COLO668 (cell line): ENCODE measurements around the gene S100A14.
A peak's percentile ranks its signal among the peaks of the same experiment; 100 is the strongest.

Experiments used
- DNase-seq: peaks from one replicate; lab custom pipeline; 2025; ENCODE audit not compliant: unreplicated experiment; lab: John Stamatoyannopoulos, UW

The S100A14 gene

DNA sequence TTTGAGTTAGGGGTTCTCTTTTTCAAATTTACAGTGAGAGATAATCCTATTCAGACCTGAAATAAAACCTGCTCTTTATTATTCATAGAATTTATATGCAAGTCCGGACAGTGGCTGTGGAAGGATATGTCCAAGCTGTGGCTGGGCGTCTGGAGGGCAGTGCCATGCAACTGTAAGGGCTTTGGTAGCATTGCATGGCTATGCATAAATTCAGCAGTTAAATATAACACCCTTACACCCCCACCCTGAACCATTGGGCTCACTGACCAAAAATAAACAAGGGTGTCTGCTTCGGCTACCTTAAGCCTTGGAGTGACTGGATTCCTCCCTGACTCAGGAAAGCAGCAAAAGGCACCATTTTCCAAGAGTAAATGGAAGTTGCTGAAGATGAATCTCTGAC lies 23.2 kb upstream of the S100A14 start:
- no peak for DNase-seq

DNA sequence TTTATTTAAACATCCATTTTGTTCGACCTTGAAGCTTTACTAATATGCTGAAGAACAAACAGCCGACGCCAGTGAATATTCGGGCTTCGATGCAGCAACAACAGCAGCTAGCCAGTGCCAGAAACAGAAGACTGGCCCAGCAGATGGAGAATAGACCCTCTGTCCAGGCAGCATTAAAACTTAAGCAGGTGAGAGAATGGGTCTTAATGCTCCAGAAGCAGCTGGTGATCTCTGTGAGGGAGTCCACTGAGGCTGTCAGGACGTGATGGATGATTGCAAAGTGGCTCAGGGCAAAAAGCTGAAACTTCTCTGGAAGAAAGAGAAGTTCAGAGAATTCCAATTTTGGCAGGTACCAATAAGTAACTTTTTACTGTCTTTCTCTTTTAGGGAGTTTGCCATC lies 22.1 kb upstream of the S100A14 start:
- DNase-seq: no peak

DNA sequence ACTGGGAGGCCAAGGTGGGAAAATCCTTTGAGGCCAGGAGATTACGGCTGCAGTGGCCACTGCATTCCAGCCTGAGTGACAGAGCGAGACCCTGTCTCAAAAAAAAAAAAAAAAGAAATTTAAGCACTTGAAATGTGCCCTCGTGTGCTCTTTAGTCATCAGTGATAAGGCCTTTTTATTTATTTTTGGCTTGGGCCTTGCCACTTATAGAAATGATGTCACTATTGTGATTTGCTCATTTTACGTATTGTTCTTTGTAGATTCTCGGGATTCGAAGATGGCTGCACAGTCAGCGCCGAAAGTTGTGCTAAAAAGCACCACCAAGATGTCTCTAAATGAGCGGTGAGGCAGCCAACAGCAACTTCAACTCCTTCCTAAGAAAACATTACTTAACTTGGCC lies 20.2 kb upstream of the S100A14 start:
- DNase-seq: no peak

GRCh38 chr1:153635872-153636271 lies 19.7 kb upstream of the S100A14 start:
- no peak for DNase-seq

- peak; percentile 98 for DNase-seq
Observed at GRCh38 chr1:153633754-153634665, 17.9 kb upstream of the S100A14 start, which contains the start of gene CHTOP. TSS of gene CHTOP (plus strand) at chr1:153634066. CDS start at chr1:153636589, 2,523 bp downstream.

GRCh38 chr1:153633161-153633753 lies 17.1 kb upstream of the S100A14 start:
- no peak for DNase-seq

DNA sequence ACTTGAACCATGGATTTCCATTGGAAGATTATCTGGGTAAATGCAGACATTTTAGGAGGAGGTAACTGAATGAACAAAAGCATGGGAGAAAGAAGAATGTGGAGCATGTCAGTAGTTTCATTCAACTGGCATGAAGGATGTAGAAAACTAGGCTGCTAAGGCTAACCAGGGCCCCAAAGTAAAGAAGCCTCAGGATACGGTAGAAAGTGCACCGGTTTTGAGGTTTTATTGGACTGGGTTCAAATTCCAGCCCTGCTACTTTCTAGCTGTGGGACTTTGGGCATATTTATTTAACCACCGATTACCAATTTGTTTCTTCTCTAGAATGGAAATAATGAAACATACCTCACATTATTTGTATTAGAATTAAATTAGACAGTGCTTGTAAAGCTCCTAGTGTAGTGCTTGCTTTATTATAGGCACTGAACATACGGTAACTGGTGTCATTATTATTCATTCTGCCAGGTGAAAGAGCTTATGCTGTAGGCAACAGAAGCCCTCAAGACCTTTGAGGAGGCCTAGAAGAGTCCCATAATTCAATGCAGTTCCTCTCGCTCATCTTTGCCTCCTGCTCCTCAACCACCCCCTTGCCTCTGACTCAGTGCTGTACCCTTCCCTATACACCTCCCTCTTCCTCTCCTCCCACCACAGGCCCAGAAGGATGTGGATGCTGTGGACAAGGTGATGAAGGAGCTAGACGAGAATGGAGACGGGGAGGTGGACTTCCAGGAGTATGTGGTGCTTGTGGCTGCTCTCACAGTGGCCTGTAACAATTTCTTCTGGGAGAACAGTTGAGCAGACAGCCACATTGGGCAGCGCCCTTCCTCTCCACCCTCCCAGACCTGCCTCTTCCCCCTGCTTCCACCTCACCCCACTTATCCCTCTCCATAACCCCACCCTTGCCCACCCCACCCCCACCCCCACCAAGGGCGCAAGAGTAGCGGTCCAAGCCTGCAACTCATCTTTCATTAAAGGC lies 15.2 kb upstream of the S100A14 start:
- no peak for DNase-seq

DNA sequence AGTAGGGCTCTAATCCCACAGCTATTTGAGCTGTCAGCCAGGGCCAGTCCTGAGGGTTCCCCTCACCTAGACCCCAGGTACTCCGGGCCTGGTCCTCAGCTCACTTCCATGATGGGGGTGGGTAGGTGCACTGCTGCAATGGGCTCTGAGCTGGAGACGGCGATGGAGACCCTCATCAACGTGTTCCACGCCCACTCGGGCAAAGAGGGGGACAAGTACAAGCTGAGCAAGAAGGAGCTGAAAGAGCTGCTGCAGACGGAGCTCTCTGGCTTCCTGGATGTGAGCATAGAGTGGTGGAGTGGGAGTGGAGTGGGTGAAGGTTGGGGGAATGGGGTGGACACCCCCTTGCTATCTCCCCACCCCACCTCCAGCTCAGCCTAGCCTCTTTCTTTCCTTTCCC lies 14.3 kb upstream of the S100A14 start:
- no peak for DNase-seq

GRCh38 chr1:153629971-153630370 lies 13.8 kb upstream of the S100A14 start:
- no peak for DNase-seq

GRCh38 chr1:153629343-153629665 lies 13.2 kb upstream of the S100A14 start:
- no peak for DNase-seq

DNA sequence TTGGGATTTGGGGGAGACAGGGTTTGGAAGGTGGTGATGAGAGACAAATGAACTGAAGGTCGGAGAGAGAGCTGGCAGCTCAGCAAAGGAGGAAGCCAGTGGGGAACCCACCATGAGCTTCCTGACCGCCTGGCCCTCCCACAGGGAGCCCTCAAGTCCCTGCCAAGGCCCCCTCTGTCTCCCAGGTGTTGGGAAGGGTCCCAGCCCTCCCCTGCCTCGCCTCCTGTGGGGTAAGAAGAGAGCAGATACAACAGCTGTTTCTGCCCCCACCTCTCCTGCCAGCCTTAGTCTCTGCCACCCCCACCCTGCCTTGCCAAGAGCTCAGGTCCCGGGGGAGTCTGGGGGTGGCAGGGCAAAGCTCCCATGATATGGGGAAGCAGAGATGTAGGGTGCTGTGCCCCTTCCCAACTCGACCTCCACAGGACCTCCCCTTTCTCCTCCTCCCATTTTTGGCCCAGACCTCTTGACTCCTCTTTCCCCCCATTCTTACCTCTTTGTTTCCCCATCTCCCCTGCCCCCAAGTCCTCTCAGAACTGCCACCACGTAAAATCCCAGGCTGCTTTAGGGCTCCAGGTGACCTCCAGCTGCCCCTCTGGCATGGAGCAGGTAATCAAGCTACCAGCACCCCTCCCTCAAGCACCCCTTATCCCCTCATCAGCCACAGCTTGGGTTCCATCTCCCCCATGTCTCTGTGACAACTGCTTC lies 12.7 kb upstream of the S100A14 start:
- no peak for DNase-seq

GRCh38 chr1:153627715-153628626 lies 11.8 kb upstream of the S100A14 start, which contains the start of gene S100A1:
TSS of gene S100A1 (plus strand) at chr1:153628434. CDS start at chr1:153630522, 2,088 bp downstream.
- DNase-seq: no peak

GRCh38 chr1:153626904-153627714 lies 11.0 kb upstream of the S100A14 start, which contains the start of gene S100A13:
TSS of gene S100A13 (minus strand) at chr1:153627505. CDS start at chr1:153626472, 1,033 bp downstream.
- DNase-seq: peak; percentile 93

DNA sequence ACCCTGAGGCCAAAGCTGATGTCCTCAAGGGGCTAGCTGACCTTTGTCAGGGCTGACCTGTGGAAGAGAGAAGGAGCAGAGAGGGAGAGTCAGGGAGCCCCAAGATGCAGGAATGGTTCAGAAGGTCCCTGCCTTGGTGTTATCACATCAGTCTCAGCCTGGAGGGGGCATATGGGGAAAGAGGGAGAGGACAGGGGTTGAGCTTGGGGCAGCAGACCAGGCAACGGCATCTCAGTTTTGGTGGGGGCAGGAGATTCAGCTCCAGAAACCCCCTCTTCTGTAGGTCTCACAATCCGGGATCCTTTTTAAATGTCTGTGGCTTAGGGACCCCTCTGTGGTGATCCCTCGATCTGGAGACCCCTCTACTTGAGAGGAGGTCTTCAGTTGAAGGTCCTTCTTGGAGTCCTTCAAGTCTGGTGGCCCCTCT lies 10.4 kb upstream of the S100A14 start:
- DNase-seq: no peak

DNA sequence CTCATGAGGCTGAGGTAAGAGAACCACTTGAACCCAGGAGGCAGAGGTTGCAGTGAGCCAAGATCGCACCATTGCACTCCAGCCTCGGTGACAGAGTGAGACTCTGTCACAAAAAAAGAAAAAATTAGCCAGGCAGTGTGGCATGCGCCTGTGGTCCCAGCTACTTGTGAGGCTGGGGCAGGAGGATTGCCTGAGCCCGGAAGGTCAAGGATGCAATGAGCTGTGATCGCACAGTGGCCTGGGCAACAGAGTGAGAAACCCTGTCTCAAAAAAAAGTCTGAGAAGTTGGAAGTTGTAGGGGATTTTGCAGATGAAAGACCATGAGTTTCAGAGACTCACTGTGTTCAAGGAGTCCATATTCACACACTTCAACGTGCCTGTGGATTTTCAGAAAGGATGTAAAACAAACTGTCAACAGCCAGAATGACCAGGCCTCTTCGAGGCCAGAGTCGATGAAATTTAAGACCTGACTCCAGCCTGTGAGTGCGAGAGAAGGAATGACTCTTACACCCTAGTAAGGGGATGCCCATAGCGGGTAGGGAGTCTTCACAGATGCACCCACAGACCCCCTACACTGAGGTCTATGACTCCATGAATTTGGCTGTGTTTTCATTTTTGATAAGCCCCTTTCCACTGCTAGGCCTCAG lies 9.0 kb upstream of the S100A14 start:
- no peak for DNase-seq

DNA sequence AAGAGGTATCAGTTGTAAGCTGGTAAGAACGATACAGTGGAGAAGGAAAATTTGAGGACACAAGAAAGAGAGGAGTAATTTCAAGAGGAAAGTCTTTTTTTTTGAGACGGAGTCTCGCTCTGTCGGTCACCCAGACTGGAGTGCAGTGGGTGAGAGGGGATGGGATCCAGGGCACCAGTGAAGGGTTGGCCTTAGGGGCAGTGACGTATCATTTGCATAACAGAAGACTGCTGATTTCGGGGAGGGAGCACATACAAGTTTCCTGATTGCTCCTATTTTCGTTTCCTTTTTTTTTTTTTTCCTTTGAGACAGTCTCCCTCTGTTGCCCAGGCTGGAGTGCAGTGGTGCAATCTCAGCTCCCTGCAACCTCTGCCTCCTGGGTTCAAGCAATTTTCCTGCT lies 7.0 kb upstream of the S100A14 start:
- no peak for DNase-seq

DNA sequence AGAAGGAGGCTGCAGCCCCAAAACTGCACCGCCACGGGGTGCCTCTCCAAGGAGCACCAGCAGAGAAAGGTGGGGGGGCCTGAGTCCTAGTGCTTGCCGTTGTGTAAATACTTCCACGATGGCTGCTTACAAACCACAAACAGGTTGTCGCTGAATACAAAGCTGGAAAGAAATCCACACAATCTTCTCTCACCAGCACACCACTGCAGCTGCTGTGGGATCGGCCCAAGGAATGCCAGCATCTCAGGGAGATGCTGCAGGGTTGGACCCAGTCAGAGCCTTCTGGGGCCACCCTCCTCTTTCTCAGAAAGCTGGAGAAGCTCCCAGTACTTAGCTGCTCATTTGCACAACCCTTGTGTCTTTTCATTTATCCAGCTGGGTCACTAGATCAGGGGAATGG lies 3.0 kb upstream of the S100A14 start:
- no peak for DNase-seq

- DNase-seq: peak; percentile 87
Observed at GRCh38 chr1:153617663-153618062, 1.5 kb upstream of the S100A14 start.
